8988T (cell line): ENCODE data around the gene PTPRN2.

Experiments used
- DNase-seq: peaks from one replicate; pipeline ENCODE4 v3.0.0; 2011

The PTPRN2 gene

GRCh38 chr7:158270856-158271413, 316.7 kb downstream of the PTPRN2 start:
- no peak for DNase-seq

GRCh38 chr7:158270106-158270775, 317.4 kb downstream of the PTPRN2 start:
- no peak for DNase-seq

- no peak for DNase-seq
These were observed 318.6 kb downstream of the PTPRN2 start for GRCh38 chr7:158268816-158269535.

GRCh38 chr7:158267742-158268435, 319.7 kb downstream of the PTPRN2 start:
- DNase-seq = no peak

GRCh38 chr7:158266817-158267741, 320.5 kb downstream of the PTPRN2 start:
- DNase-seq = no peak

- DNase-seq = no peak
These were observed 321.2 kb downstream of the PTPRN2 start for GRCh38 chr7:158266426-158266816.

GRCh38 chr7:158265743-158266080, 321.9 kb downstream of the PTPRN2 start:
- DNase-seq = no peak

- no peak for DNase-seq
These were observed 322.5 kb downstream of the PTPRN2 start for GRCh38 chr7:158264881-158265742.

GRCh38 chr7:158263964-158264748, 323.5 kb downstream of the PTPRN2 start:
- no peak for DNase-seq

- DNase-seq = no peak
These were observed 324.3 kb downstream of the PTPRN2 start for GRCh38 chr7:158263110-158263963.

GRCh38 chr7:158262284-158263109, 325.1 kb downstream of the PTPRN2 start:
- DNase-seq = no peak

- no peak for DNase-seq
These were observed 326.0 kb downstream of the PTPRN2 start for GRCh38 chr7:158261362-158262235.

GRCh38 chr7:158260567-158261361, 326.9 kb downstream of the PTPRN2 start:
- DNase-seq = no peak

GRCh38 chr7:158259671-158260418, 327.8 kb downstream of the PTPRN2 start:
- no peak for DNase-seq

- DNase-seq = no peak
These were observed 328.5 kb downstream of the PTPRN2 start for GRCh38 chr7:158259141-158259540.
